Fibroblast of lung (primary cell): Measurements from ENCODE around the gene ZNF451. TPM values are rescaled to one million over a fixed set of nuclear protein-coding genes. Genes with fewer than 3 reads are reported as not detected.

Experiments used
- DNase-seq, 2 donors: peaks; one replicate each; pipeline versions ENCODE4 v3.0.0 to v3.0.0-alpha.2; 2010; ENCODE audit warnings: low read depth in 2 of 2
- H2AFZ ChIP-seq: 2 replicates; pipeline ENCODE4 v1.5.1; 2012; ENCODE audit warnings: low read length, control low read depth, inconsistent platforms
- H3K27ac ChIP-seq: 2 replicates; pipeline ENCODE4 v1.5.1; 2011; ENCODE audit warnings: low read length, control low read depth; ENCODE audit not compliant: insufficient read depth
- H3K27me3 ChIP-seq: 2 replicates; pipeline ENCODE4 v1.5.1; 2011; ENCODE audit warnings: mild to moderate bottlenecking, low read length; ENCODE audit not compliant: control insufficient read depth, insufficient read depth
- H3K36me3 ChIP-seq: 2 replicates; pipeline ENCODE4 v1.5.1; 2011; ENCODE audit warnings: low read length; ENCODE audit not compliant: control insufficient read depth, insufficient read depth
- H3K4me1 ChIP-seq: 2 replicates; pipeline ENCODE4 v1.5.1; 2011; ENCODE audit warnings: low read length; ENCODE audit not compliant: control insufficient read depth, insufficient read depth; ENCODE audit errors: extremely low read depth
- H3K4me2 ChIP-seq: 2 replicates; pipeline ENCODE4 v1.5.1; 2011; ENCODE audit warnings: low read length, control low read depth; ENCODE audit not compliant: insufficient read depth; ENCODE audit errors: extremely low read depth
- H3K4me3 ChIP-seq, 4 experiments: fragments of 200-600 bp in 1 of 4; sonication (generic) in 1 of 4; replicated peaks in 1 of 4; 2 replicates each; pipeline ENCODE4 v1.5.1; 2011 to 2016; ENCODE audit warnings: low read length in 4 of 4, low read depth in 3 of 4, mild to moderate bottlenecking in 3 of 4, control low read depth in 2 of 4, inconsistent platforms in 1 of 4, mixed read lengths in 1 of 4; ENCODE audit not compliant: insufficient read depth in 1 of 4; ENCODE audit errors: control extremely low read depth in 1 of 4
- H3K79me2 ChIP-seq: 2 replicates; pipeline ENCODE4 v1.5.1; 2012; ENCODE audit warnings: mild to moderate bottlenecking, low read length, inconsistent platforms; ENCODE audit not compliant: control insufficient read depth, insufficient read depth
- H3K9ac ChIP-seq: 2 replicates; pipeline ENCODE4 v1.5.1; 2011; ENCODE audit warnings: mild to moderate bottlenecking, low read length, control low read depth; ENCODE audit not compliant: insufficient read depth
- H3K9me3 ChIP-seq: 2 replicates; pipeline ENCODE4 v1.5.1; 2012; ENCODE audit warnings: low read depth, low read length; ENCODE audit not compliant: control insufficient read depth, insufficient read depth
- H4K20me1 ChIP-seq: 2 replicates; pipeline ENCODE4 v1.5.1; 2011; ENCODE audit warnings: low read length; ENCODE audit not compliant: control insufficient read depth, insufficient read depth; ENCODE audit errors: extremely low read depth
- CTCF ChIP-seq, 2 donors: IDR thresholded peaks in 1 of 2; conservative IDR thresholded peaks in 1 of 2; 1 replicate in 1 of 2; 2 replicates in 1 of 2; pipeline ENCODE4 v1.5.1; 2011 to 2012; ENCODE audit warnings: low read length in 2 of 2, control low read depth in 1 of 2, inconsistent platforms in 1 of 2, low read depth in 1 of 2, mild to moderate bottlenecking in 1 of 2
- EZH2 ChIP-seq: IDR thresholded peaks from 2 replicates; pipeline ENCODE4 v1.5.1; 2012; ENCODE audit warnings: low read length, control low read depth, mild to moderate bottlenecking; ENCODE audit errors: missing control alignments
- polyA plus RNA-seq, 2 donors: library from polyadenylated mRNA; depleted of rRNA in 1 of 2; stranded (reverse) in 1 of 2; unstranded in 1 of 2; fragments of >200 nt; gene quantifications; 2 replicates each; pipeline ENCODE4 v1.2.1, GENCODE V29; 2011 to 2012; ENCODE audit warnings: missing spikeins in 1 of 2
- total RNA-seq: library from RNA; depleted of rRNA; stranded (reverse); fragments of >200 nt; gene quantifications from 2 replicates; pipeline ENCODE4 v1.2.1, GENCODE V29; 2014

ZNF451 gene
- total and polyA plus RNA-seq, 2 donors (not counting 1 experiment from before 2014, with no cell fraction given): 30.0 to 74.6 TPM

DNA sequence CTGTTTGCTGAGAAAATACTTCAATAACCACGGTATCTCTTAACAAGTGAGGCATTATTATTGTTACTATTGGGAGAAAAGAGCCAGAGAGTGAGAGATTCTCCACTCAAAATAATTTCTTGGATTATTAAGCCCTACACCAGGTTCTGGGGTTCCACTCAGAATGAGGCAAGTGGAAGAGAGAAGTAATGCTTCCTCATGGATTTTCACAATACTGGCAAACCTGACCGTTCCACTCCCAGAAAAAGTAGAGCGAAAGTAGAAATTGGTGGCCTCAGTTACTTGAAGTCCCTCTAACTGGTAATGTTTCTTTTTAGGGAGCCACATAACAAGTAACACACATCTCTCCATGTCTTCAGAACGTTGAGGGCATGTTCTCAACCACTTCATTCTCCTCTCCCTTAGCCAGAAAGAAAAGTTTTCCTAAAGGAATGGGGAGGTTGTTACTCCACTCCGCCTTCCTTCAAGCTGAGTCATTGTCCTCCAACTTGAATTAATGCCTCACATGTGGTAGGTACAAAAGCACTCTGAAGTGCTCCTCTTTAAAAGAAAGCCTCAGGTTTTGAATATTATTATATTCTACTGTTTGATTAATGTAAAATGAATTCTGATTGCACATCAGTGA lies 84.0 kb downstream of the ZNF451 start:
- Histone ChIP-seq H3K4me3 (peak overlapping the region; percentile 63 to 97 (median 73)), H3K9ac (peak overlapping the region; percentile 17), H3K4me2 (peak overlapping the region; percentile 60), H3K9me3 (no peaks in the 10 kb centered on the region), H3K27ac (peak overlapping the region; percentile 92), H4K20me1 (no peaks in the 10 kb centered on the region), H3K4me1 (peaks cover 10% of the 10 kb centered on the region), H3K27me3 (no peaks in the 10 kb centered on the region), H3K79me2 (peaks cover 64% of the 10 kb centered on the region), H3K36me3 (no peaks in the 10 kb centered on the region), H2AFZ (no peak overlapping the region)
- TF ChIP-seq EZH2: no peak
- peak; percentile 86 for DNase-seq

GRCh38 chr6:57174511-57174907 lies 84.5 kb downstream of the ZNF451 start:
- DNase-seq: no peak
- H3K9me3 ChIP-seq: no peaks in the 10 kb centered on the region
- H3K79me2 ChIP-seq: peaks cover 69% of the 10 kb centered on the region
- no peak for TF ChIP-seq CTCF (conservative IDR thresholded peaks at IDR 0.05 in 1 of 2, IDR thresholded peaks at IDR 0.05 in 1 of 2; ENCODE audit: low read depth in 1 of 2, low read length in 2 of 2)
- peak overlapping the region; percentile 92 for H3K27ac ChIP-seq
- H4K20me1 ChIP-seq: no peaks in the 10 kb centered on the region
- peak overlapping the region; percentile 60 for H3K4me2 ChIP-seq
- H3K9ac ChIP-seq: no peak overlapping the region
- peaks cover 10% of the 10 kb centered on the region for H3K4me1 ChIP-seq
- no peaks in the 10 kb centered on the region for H3K27me3 ChIP-seq
- H3K36me3 ChIP-seq: no peaks in the 10 kb centered on the region
- H2AFZ ChIP-seq: no peak overlapping the region
- H3K4me3 ChIP-seq: peak overlapping the region; percentile 63 to 97 (median 73)

DNA sequence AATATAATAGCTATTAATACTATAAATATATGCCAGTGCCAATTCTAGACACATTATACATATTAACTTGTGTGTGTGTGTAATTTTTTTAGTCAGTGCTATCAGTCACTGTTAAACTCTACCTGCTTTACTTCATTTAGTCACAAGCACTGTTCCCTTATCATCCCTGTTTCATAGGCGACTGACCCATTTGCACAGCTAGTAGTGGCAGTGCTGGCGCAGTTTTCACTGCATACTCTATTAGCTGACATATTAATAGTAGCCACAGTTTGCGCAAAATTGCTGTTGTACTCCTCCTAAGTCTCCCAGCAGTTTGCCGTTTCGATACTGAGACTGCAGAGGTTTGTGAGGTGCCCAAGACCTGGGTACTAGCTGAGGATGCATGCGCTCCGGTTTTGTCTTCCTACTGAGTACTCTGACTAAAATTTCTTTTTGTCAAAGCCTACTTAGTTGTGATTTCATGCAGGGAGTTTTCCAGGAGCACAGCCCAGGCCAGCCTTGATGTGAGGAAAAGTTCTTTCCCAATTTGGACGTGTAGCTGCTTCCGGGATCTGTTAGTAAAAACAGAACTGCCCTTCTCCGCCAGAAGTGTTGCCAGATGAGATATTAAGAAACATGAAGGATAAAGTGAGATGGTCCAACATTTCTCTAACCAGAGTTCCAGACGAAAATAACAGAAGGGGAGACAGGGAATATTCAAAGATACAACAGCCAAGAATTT lies 87.7 kb downstream of the ZNF451 start:
- H3K4me1 ChIP-seq: peaks cover 10% of the 10 kb centered on the region
- no peak overlapping the region for H2AFZ ChIP-seq
- H3K9me3 ChIP-seq: no peaks in the 10 kb centered on the region
- no peak overlapping the region for H3K27ac ChIP-seq
- no peaks in the 10 kb centered on the region for H3K27me3 ChIP-seq
- H4K20me1 ChIP-seq: no peaks in the 10 kb centered on the region
- peak overlapping the region in 2 of 4 experiments; percentile 21 to 34 for H3K4me3 ChIP-seq
- H3K4me2 ChIP-seq: peak overlapping the region; percentile 55
- TF ChIP-seq EZH2: no peak
- TF ChIP-seq CTCF (conservative IDR thresholded peaks at IDR 0.05 in 1 of 2, IDR thresholded peaks at IDR 0.05 in 1 of 2; ENCODE audit: low read depth in 1 of 2, low read length in 2 of 2): no peak
- H3K79me2 ChIP-seq: peaks cover 81% of the 10 kb centered on the region
- DNase-seq: peak in 1 of 2 donors; percentile 79
- H3K9ac ChIP-seq: no peak overlapping the region
- H3K36me3 ChIP-seq: no peaks in the 10 kb centered on the region
